ENCODE measurements around the gene CHRNA4. TPM values are rescaled to one million over a fixed set of nuclear protein-coding genes. Genes with fewer than 3 reads are reported as not detected.

Gene CHRNA4
- total RNA-seq, 2 experiments from 2014 or later = not detected

GRCh38 chr20:63363013-63363957, 2.1 kb upstream of the CHRNA4 start:
- ChIA-PET CTCF (no interaction called here), POLR2A (no interaction called here)
- no peaks in the 10 kb centered on the region for H3K36me3 Mint-ChIP-seq (ENCODE audit: low read depth)
- TF ChIP-seq CTCF (IDR thresholded peaks at IDR 0.05) = no peak
- DNase-seq = no peak
- no peaks in the 10 kb centered on the region for H3K4me1 Mint-ChIP-seq (ENCODE audit: low read depth)
- H3K27ac Mint-ChIP-seq = no peak overlapping the region
- intact Hi-C loops (cut with micrococcal nuclease) = no loop called here
- peaks cover 19% of the 10 kb centered on the region for H3K27me3 Mint-ChIP-seq
- no peak overlapping the region for H3K4me3 Mint-ChIP-seq
- H3K9me3 Mint-ChIP-seq = no peaks in the 10 kb centered on the region
- ATAC-seq = no peak

DNA sequence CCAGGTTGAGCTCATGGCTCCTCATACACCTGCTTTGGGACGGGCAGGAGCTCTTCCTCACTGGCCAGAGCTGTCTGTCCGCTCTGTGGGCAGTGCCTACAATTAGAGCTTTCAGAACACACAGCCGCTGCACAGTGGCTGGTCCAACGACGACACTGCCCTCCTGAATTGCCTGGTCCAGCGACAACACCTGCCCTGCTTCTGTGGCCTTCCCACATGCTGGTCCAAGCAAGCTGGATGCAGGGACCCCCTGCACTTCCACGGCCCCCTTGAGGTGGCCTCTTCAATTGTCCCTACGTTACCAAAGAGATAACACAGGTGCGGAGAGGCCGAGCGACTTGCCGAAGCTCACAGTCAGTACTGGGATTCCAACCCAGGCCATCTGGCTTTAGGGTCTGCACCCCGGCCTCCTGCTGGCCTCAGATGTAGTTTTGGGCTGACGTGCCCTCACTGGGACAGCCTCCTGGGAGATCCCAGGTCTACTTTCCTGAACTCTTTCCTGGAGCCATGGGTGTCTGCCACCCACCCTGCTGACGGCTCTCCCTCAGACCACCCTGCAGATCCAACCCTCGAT, 1.4 kb upstream of the CHRNA4 start:
- no peak overlapping the region for H3K4me3 Mint-ChIP-seq
- no peak for DNase-seq
- no peaks in the 10 kb centered on the region for H3K4me1 Mint-ChIP-seq (ENCODE audit: low read depth)
- H3K9me3 Mint-ChIP-seq = no peaks in the 10 kb centered on the region
- ChIA-PET CTCF (no interaction called here), POLR2A (no interaction called here)
- H3K27me3 Mint-ChIP-seq = peaks cover 19% of the 10 kb centered on the region
- H3K36me3 Mint-ChIP-seq (ENCODE audit: low read depth) = no peaks in the 10 kb centered on the region
- TF ChIP-seq CTCF (IDR thresholded peaks at IDR 0.05) = no peak
- intact Hi-C loops (cut with micrococcal nuclease) = no loop called here
- ATAC-seq = no peak
- H3K27ac Mint-ChIP-seq = no peak overlapping the region

DNA sequence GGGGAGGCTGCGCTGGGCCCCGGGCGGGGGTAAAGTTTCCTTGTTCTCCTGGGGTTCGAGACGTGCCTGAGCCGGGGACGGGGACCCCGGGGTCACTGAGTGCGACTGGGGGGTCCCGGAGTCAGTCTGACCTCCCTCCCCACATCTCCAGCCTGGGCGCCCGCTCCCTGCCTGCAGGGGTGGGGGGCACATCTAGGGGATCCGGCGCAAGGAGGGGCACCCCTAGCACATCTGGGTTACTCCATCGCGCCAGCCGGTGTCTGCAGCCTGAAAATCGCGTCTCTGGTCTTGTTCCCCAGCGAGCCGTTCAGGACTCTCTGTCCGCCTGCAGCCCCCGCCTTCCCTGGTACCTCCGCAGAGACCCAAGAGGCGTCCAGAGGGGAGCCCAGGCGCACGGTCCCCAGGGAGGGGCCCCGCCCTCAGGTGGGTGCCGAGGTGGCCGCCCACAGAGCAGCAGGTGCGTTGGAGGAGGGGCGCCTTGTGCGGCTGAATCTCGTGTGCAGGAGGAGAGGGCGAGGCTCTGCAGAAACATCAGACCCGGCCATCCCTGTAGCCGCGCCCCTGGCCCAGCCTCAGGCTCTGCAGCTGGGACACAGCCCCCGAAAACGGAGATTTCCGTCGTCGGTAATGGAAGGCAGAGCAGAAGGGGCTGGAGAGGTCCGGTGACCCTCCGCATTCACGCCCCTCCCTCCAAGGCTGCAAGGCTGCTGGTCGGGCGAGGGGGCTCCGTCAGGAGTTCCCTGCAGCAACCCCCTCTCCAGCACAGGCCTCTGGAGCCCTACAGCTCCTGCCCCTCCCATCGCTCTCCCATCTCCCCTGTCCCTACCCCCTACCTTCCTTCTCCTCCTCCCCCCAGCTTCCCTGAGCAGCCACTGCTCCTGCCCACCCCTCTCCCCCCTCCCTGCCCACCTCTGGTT, 628 bp upstream of the CHRNA4 start:
- ChIA-PET POLR2A (no interaction called here), CTCF (no interaction called here)
- ATAC-seq = peak; percentile 60
- H3K9me3 Mint-ChIP-seq = no peaks in the 10 kb centered on the region
- H3K36me3 Mint-ChIP-seq (ENCODE audit: low read depth) = no peaks in the 10 kb centered on the region
- H3K27ac Mint-ChIP-seq = no peak overlapping the region
- no peak for TF ChIP-seq CTCF (IDR thresholded peaks at IDR 0.05)
- H3K4me1 Mint-ChIP-seq (ENCODE audit: low read depth) = no peaks in the 10 kb centered on the region
- intact Hi-C loops (cut with micrococcal nuclease) = no loop called here
- peaks cover 19% of the 10 kb centered on the region for H3K27me3 Mint-ChIP-seq
- peak; percentile 30 for DNase-seq
- no peak overlapping the region for H3K4me3 Mint-ChIP-seq

GRCh38 chr20:63359937-63360849, 956 bp downstream of the CHRNA4 start:
- Mint-ChIP-seq H3K4me1 (ENCODE audit: low read depth) (no peaks in the 10 kb centered on the region), H3K9me3 (no peaks in the 10 kb centered on the region), H3K4me3 (no peak overlapping the region), H3K36me3 (ENCODE audit: low read depth) (no peaks in the 10 kb centered on the region), H3K27me3 (peaks cover 19% of the 10 kb centered on the region), H3K27ac (no peak overlapping the region)
- POLR2A ChIA-PET = interaction anchor here (1.0 kb wide), 1 partner anchor 180 kb away, joined by 3 read pairs; no protein-coding TSS in a partner anchor
- no peak for TF ChIP-seq CTCF (IDR thresholded peaks at IDR 0.05)
- no peak for ATAC-seq
- intact Hi-C loops (cut with micrococcal nuclease) = no loop called here
- CTCF ChIA-PET = interaction anchor here (0.6 to 1.3 kb wide), 2 partner anchors 137 to 285 kb away, joined by 3 to 5 read pairs; no protein-coding TSS in a partner anchor
- no peak for DNase-seq
